K562 (cell line): Measurements from ENCODE around the gene OR2V1. TPM values are rescaled to one million over a fixed set of nuclear protein-coding genes. Genes with fewer than 3 reads are reported as not detected.
A peak's percentile ranks its signal among the peaks of the same experiment; 100 is the strongest.

Experiments
- ARNT ChIP-seq, 2 experiments: fragments of 450-650 bp; IDR thresholded peaks; 2 replicates each; pipeline ENCODE4 v1.6.1; 2016; ENCODE audit warnings: mild to moderate bottlenecking in 1 of 2
- CC2D1A ChIP-seq: fragments of 450-650 bp; IDR thresholded peaks from 2 replicates; pipeline ENCODE4 v1.6.1; 2017; ENCODE audit warnings: mild to moderate bottlenecking
- DPF2 ChIP-seq: fragments of 450-650 bp; IDR thresholded peaks from 2 replicates; pipeline ENCODE4 v1.6.1; 2016
- EGR1 ChIP-seq: fragments of 450-650 bp; conservative IDR thresholded peaks from 2 replicates; pipeline ENCODE4 v1.6.1; 2017; ENCODE audit warnings: mild to moderate bottlenecking
- EP400 ChIP-seq: fragments of 450-650 bp; IDR thresholded peaks from 2 replicates; pipeline ENCODE4 v1.6.1; 2017; ENCODE audit warnings: antibody characterized with exemption, mild to moderate bottlenecking, moderate library complexity
- ESRRA ChIP-seq: fragments of 450-650 bp; IDR thresholded peaks from 2 replicates; pipeline ENCODE4 v1.6.1; 2014; ENCODE audit warnings: low read depth, mild to moderate bottlenecking, moderate library complexity, borderline replicate concordance
- EZH2 ChIP-seq: IDR thresholded peaks from 2 replicates; pipeline ENCODE4 v1.6.1; 2012; ENCODE audit warnings: low read depth, mild to moderate bottlenecking, inconsistent platforms, low read length, borderline replicate concordance
- HDAC1 ChIP-seq, 2 experiments: fragments of 450-650 bp; IDR thresholded peaks; 2 replicates each; pipeline ENCODE4 v1.6.1; 2016 to 2017; ENCODE audit warnings: inconsistent platforms in 1 of 2, mild to moderate bottlenecking in 1 of 2, moderate library complexity in 1 of 2
- HIVEP1 ChIP-seq: fragments of 250-450 bp; sonication (Bioruptor Pico); IDR thresholded peaks from 2 replicates; pipeline ENCODE4 v1.4.0; 2020; ENCODE audit warnings: mild to moderate bottlenecking
- HMG20B ChIP-seq: fragments of 250-450 bp; sonication (Bioruptor Pico); IDR thresholded peaks from 2 replicates; pipeline ENCODE4 v1.5.0; 2021; ENCODE audit warnings: mild to moderate bottlenecking
- JUND ChIP-seq, 2 experiments: IDR thresholded peaks; 2 replicates in 1 of 2; 3 replicates in 1 of 2; pipeline ENCODE4 v1.6.1; 2011; ENCODE audit warnings: borderline replicate concordance in 2 of 2, low read depth in 2 of 2, low read length in 2 of 2, improper control_type of control experiment in 1 of 2, missing biosample characterization in 1 of 2, missing genetic modification characterization in 1 of 2, missing genetic modification reagents in 1 of 2
- KAT7 ChIP-seq: sonication (generic); formaldehyde crosslinking; IDR thresholded peaks from 2 replicates; pipeline ENCODE4 v1.8.0; 2022; ENCODE audit warnings: missing genetic modification reagents, mild to moderate bottlenecking, borderline replicate concordance
- KLF16 ChIP-seq: IDR thresholded peaks from 2 replicates; pipeline ENCODE4 v1.6.1; 2016; ENCODE audit warnings: antibody characterized with exemption
- LARP7 ChIP-seq: fragments of 450-650 bp; IDR thresholded peaks from 2 replicates; pipeline ENCODE4 v1.6.1; 2016
- NFRKB ChIP-seq: fragments of 450-650 bp; IDR thresholded peaks from 2 replicates; pipeline ENCODE4 v1.6.1; 2016; ENCODE audit warnings: low read depth
- PHTF2 ChIP-seq: fragments of 250-450 bp; sonication (Bioruptor Pico); IDR thresholded peaks from 2 replicates; pipeline ENCODE4 v1.5.0; 2021; ENCODE audit warnings: mild to moderate bottlenecking
- PTRF ChIP-seq: fragments of 450-650 bp; IDR thresholded peaks from 2 replicates; pipeline ENCODE4 v1.6.1; 2016; ENCODE audit warnings: mild to moderate bottlenecking, missing genetic modification characterization, missing compliant biosample characterization
- RBM39 ChIP-seq: fragments of 200-400 bp; formaldehyde crosslinking; optimal IDR thresholded peaks from 2 replicates; pipeline ENCODE3; 2018; ENCODE audit warnings: low read depth, low read length
- SMARCA5 ChIP-seq: fragments of 450-650 bp; IDR thresholded peaks from 2 replicates; pipeline ENCODE4 v1.6.1; 2016
- SMARCC2 ChIP-seq: fragments of 450-650 bp; IDR thresholded peaks from 2 replicates; pipeline ENCODE4 v1.6.1; 2017; ENCODE audit warnings: antibody characterized with exemption, moderate library complexity, mild to moderate bottlenecking, low read depth
- SOX6 ChIP-seq: fragments of 450-650 bp; IDR thresholded peaks from 2 replicates; pipeline ENCODE4 v1.6.1; 2014; ENCODE audit warnings: mild to moderate bottlenecking
- TEAD4 ChIP-seq, 2 experiments: sonication (generic) in 1 of 2; formaldehyde crosslinking in 1 of 2; IDR thresholded peaks; 2 replicates each; pipeline versions ENCODE4 v1.6.1 to v1.8.0; 2012 to 2022; ENCODE audit warnings: borderline replicate concordance in 1 of 2, inconsistent platforms in 1 of 2, low read length in 1 of 2, mild to moderate bottlenecking in 1 of 2, missing genetic modification reagents in 1 of 2
- ZNF140 ChIP-seq: fragments of 250-450 bp; sonication (Bioruptor Pico); IDR thresholded peaks from 2 replicates; pipeline ENCODE4 v1.8.0; 2021; ENCODE audit warnings: moderate library complexity, mild to moderate bottlenecking, inconsistent platforms
- ZNF184 ChIP-seq: sonication (generic); formaldehyde crosslinking; IDR thresholded peaks from 2 replicates; pipeline ENCODE4 v1.5.0; 2020; ENCODE audit warnings: missing genetic modification reagents
- ZNF57 ChIP-seq: fragments of 450-650 bp; formaldehyde crosslinking; IDR thresholded peaks from 2 replicates; pipeline ENCODE4 v1.4.0; 2020; ENCODE audit warnings: mild to moderate bottlenecking, moderate library complexity
- polyA plus RNA-seq, 8 experiments: library from polyadenylated mRNA; depleted of rRNA in 4 of 8; stranded (reverse) in 5 of 8; unstranded in 3 of 8; fragments of >200 nt; fragmentation: Nextera tagmentation in 2 of 8; fragmentation: Illumina TruSeq in 1 of 8; extraction: Ambion mirVana in 2 of 8; extraction: Trizol in 1 of 8; gene quantifications; 2 replicates each; pipeline versions ENCODE4 v1.2.1 to v1.2.3, GENCODE V29; 2011 to 2014; ENCODE audit warnings: inconsistent platforms in 1 of 8, missing spikeins in 1 of 8
- total RNA-seq, 7 experiments: library from RNA; depleted of rRNA in 6 of 7; stranded (reverse); fragments of >200 nt in 6 of 7; fragmentation: Illumina TruSeq in 2 of 7; extraction: Trizol in 2 of 7; gene quantifications; 2 replicates each; pipeline versions ENCODE4 v1.2.1 to v1.2.3, GENCODE V29; 2011 to 2021; ENCODE audit warnings: low replicate concordance in 1 of 7
- TF ChIP-seq, protein P1 (sequence below): fragments of 450-650 bp; IDR thresholded peaks from 2 replicates; pipeline ENCODE4 v1.6.1; 2016; ENCODE audit warnings: missing biosample characterization, missing genetic modification characterization
- TF ChIP-seq, protein P2 (sequence below): sonication (generic); IDR thresholded peaks from 2 replicates; pipeline ENCODE4 v1.6.1; 2016
- TF ChIP-seq, protein P3 (sequence below): sonication (generic); formaldehyde crosslinking; IDR thresholded peaks from 2 replicates; pipeline ENCODE4 v1.8.0; 2022; ENCODE audit warnings: missing genetic modification reagents, mild to moderate bottlenecking, moderate library complexity, borderline replicate concordance

The OR2V1 gene
- total and polyA plus RNA-seq, 9 of the 15 experiments (the other 6 are each of a cell fraction or from before 2014, with no cell fraction given): 0.04 to 0.28 (median 0.15) TPM; not detected in 5

GRCh38 chr5:181107699-181108098 lies 23.3 kb downstream of the OR2V1 start (continued):
- TF ChIP-seq SOX6 (peak; percentile 36; the same call in 1 of the 2 replicates), ZNF140 (no peak), HDAC1 (IDR thresholded peaks at IDR 0.05) (0 out of 4 replicates have a peak, but pooled peaks of 1 of the 2 experiments have one; percentile 47), SMARCA5 (no peak), TEAD4 (IDR thresholded peaks at IDR 0.05; ENCODE audit: low read length) (peak; percentile 88), TEAD4 (CRISPR knock-in tag; IDR thresholded peaks at IDR 0.05; ENCODE audit: borderline replicate concordance) (no peak), LARP7 (no peak), KAT7 (CRISPR knock-in tag) (no peak), ARNT (IDR thresholded peaks at IDR 0.05) (0 out of 4 replicates have a peak, but pooled peaks of 1 of the 2 experiments have one; percentile 42), NFRKB (no peak), HMG20B (CRISPR knock-in tag) (no peak), HIVEP1 (CRISPR knock-in tag) (no peak), PHTF2 (CRISPR knock-in tag) (no peak), ZNF57 (no peak), ZNF184 (CRISPR knock-in tag) (no peak), JUND (IDR thresholded peaks at IDR 0.05; ENCODE audit: borderline replicate concordance, low read depth, low read length) (peak; percentile 61; the same call in 1 of the 2 replicates), JUND (tag; IDR thresholded peaks at IDR 0.05; ENCODE audit: borderline replicate concordance, low read depth, low read length) (no peak), RBM39 (no peak), CC2D1A (peak; percentile 23; the same call in 1 of the 2 replicates), SMARCC2 (no peak), DPF2 (peak; percentile 75), EGR1 (peak; percentile 91), PTRF (tag) (no peak), KLF16 (peak; percentile 89), EP400 (no peak), ESRRA (0 out of 2 replicates have a peak, but pooled peaks have one; percentile 29), EZH2 (no peak)
- TF ChIP-seq, protein P1, sequence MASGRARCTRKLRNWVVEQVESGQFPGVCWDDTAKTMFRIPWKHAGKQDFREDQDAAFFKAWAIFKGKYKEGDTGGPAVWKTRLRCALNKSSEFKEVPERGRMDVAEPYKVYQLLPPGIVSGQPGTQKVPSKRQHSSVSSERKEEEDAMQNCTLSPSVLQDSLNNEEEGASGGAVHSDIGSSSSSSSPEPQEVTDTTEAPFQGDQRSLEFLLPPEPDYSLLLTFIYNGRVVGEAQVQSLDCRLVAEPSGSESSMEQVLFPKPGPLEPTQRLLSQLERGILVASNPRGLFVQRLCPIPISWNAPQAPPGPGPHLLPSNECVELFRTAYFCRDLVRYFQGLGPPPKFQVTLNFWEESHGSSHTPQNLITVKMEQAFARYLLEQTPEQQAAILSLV (tag): no peak
- TF ChIP-seq, protein P2, sequence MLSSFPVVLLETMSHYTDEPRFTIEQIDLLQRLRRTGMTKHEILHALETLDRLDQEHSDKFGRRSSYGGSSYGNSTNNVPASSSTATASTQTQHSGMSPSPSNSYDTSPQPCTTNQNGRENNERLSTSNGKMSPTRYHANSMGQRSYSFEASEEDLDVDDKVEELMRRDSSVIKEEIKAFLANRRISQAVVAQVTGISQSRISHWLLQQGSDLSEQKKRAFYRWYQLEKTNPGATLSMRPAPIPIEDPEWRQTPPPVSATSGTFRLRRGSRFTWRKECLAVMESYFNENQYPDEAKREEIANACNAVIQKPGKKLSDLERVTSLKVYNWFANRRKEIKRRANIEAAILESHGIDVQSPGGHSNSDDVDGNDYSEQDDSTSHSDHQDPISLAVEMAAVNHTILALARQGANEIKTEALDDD: peak; percentile 40; the same call in 1 of the 2 replicates
- TF ChIP-seq, protein P3, sequence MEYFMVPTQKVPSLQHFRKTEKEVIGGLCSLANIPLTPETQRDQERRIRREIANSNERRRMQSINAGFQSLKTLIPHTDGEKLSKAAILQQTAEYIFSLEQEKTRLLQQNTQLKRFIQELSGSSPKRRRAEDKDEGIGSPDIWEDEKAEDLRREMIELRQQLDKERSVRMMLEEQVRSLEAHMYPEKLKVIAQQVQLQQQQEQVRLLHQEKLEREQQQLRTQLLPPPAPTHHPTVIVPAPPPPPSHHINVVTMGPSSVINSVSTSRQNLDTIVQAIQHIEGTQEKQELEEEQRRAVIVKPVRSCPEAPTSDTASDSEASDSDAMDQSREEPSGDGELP (CRISPR knock-in tag): peak; percentile 53
